Central memory CD4-positive, alpha-beta T cell (primary cell): ENCODE results near the gene GPR37.

Experiments used
- DNase-seq: peaks from one replicate; pipeline ENCODE4 v3.0.0; 2022
- total RNA-seq, 3 experiments: gene quantifications; one replicate each; lab custom pipeline; 2026; lab: John Stamatoyannopoulos, UW

The GPR37 gene
- total RNA-seq, result 0 to 0.05 (median 0) reads per million in 3 experiments

DNA sequence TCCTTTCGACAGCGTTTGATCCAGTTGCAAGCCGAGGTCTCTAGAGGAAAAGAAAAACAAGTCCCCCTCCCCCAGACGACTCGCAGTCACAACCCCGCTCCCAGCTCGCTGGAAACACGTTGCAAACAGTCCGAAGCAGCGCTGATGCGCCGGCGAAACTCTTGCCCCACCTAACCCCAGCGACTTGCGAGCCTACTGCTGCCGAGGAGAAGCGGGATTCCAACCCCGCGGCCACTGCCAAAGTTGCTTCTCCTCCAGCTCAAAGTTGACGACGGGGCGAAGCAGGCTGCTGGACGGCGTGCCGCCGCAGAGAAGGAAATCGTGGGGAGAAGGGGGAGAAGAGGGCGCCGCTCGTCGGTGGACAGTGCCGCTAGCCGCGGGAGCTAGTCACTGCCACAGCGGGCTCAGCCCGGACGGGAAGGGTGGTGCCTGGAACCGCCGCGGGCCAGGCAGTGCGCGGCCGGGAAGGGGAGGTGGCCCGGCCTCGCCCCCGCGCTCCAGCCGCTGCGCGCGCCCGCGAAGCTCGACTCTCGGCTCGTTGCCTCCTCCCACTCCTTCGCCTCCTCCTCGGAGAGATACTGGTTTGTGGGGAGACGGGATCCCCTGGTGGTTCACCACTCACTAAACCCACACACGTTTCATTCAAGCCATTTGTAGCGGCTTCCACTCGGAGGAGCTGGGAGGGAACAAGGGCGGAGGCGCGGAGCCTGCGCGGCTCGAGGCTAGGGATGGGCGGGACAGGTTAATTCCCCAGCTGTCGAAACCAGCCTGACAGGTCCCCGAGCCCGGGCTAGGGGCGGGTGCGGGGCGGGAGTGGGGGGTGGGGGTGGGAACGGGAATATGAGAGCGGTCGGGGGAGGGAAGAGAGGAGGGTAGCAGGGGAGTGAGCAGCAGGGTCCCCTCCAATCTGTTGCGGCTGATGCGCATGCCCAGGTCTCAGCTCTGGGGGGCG is at the start of gene GPR37:
Gene GPR37, minus strand, starts transcription at position 392 of the 952 bp plus-strand sequence. CDS start 816 bp downstream, outside the sequence.
- DNase-seq, result no peak

GRCh38 chr7:124813994-124814798 is 48.6 kb upstream of the GPR37 start:
- DNase-seq, result no peak

- DNase-seq, result no peak
These were observed 47.2 kb upstream of the GPR37 start for GRCh38 chr7:124812764-124813163.

- DNase-seq, result no peak
These were observed 45.7 kb upstream of the GPR37 start for GRCh38 chr7:124811341-124811740.

GRCh38 chr7:124810605-124811004 is 45.0 kb upstream of the GPR37 start:
- DNase-seq, result no peak

DNA sequence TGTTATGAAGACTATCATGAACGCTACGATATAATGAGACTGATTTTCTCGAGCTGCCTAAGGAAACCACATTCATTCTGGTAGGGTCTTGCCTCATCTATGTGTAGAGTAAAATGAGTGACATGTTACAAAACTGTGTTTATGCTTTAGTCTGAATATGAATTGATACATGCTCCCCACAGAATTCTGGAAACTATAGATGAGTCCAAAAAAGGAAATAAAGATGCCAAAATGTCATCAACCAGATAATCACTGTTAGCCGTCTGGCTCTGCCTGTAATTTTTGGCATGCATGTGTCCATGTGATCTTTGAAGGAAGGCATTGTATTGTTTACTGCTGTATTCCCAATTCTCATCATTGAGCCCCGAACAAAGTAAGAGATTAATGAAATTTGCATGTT is 42.6 kb upstream of the GPR37 start:
- no peak for DNase-seq

- DNase-seq, result no peak
These were observed 35.8 kb upstream of the GPR37 start for GRCh38 chr7:124801330-124801895.

- no peak for DNase-seq
These were observed 34.8 kb upstream of the GPR37 start for GRCh38 chr7:124800386-124800785.

DNA sequence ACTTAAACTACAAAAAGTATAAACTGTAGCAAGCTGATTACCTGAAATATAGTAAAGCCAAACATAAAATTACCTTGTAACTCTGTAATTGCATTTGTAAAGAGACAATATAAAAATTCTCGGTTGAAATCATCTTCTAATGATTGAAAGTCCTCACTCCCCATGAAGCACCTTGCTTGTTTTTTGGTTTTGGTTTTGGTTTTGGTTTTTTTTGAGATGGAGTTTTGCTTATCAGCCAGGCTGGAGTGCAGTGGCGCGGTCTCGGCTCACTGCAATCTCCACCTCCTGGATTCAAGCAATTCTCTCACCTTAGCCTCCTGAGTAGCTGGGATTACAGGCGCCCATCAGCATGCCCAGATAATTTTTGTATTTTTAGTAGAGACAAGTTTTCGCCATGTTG is 33.9 kb upstream of the GPR37 start:
- no peak for DNase-seq

GRCh38 chr7:124796771-124797170 is 31.2 kb upstream of the GPR37 start:
- no peak for DNase-seq

DNA sequence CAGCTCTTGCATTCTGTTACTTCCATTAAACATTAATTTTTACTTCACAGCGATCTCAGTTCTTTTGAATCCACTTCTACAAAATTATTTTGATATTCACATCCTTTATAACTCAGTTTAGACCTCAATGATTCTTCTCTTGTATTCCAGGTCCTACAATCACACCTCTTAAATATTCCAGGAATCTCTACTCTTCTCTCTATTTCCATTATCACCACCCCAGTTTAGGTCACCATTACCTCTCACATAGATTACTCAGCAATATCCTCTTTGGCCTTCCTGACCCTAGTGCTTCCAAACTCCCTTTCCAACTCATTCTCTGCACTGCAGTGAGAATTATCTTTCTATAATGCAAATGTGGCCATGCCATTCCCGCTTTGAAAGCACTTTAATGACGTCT is 27.1 kb upstream of the GPR37 start:
- no peak for DNase-seq

DNA sequence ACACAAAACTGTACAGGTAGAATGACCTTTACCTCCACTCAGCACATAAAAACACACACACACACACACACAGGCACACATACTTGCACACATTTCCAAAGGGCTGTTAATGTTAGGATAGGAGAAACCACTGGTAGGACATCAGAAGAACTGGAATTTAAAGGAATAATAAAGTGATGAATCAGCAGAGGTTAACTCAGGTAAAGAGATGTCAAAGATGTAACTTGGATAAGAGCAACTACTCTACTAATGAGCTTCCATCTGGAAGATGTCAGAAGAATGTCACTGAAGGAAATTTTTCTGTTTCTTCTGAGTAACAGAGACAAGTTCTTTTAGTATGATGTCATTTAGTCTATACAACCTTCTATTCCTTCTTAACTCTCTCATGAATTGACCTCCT is 26.4 kb upstream of the GPR37 start:
- no peak for DNase-seq

DNA sequence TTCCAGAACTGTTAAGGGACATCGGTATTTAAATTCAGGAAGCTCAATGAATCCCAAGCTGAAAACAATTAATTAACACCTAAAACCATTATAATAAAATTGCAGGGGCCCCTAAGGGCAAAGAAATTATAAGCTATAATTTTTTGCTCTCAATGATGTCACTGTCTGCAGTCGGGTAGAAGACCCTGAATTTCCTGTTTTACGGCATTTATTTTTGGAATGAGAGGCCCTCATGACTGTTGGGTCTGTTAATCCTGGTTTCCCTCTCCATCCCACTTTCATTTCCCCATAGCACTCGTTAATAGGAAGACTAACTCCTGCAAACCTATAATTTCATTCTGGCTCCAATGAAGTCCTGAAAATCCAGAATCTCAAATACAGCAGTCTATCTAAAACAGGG is 25.8 kb upstream of the GPR37 start:
- no peak for DNase-seq

- no peak for DNase-seq
These were observed 25.1 kb upstream of the GPR37 start for GRCh38 chr7:124790645-124791044.

GRCh38 chr7:124785994-124786393 is 20.4 kb upstream of the GPR37 start:
- no peak for DNase-seq

- DNase-seq, result no peak
These were observed 19.6 kb upstream of the GPR37 start for GRCh38 chr7:124784879-124785818.

DNA sequence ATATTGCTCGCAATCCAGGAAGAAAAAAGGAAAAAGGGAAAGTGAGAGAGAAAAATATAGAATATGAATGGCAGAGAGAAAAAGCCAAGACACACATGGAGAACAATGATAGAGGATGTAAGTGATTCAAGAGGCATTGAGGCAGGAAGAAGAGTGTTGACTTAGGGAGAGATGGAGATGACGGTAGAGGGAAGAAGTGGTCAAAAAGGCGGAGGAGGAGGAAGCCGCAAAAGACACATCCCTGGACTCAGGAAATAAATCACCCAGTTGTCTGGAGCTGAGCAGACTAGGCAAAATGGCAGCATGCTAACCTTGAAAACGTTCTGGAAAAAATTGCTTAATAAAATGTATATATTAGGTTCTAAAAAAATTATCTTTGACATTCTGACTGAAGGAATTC is 17.7 kb upstream of the GPR37 start:
- no peak for DNase-seq

- no peak for DNase-seq
These were observed 16.5 kb upstream of the GPR37 start for GRCh38 chr7:124781907-124782734.

- DNase-seq, result no peak
These were observed 15.8 kb upstream of the GPR37 start for GRCh38 chr7:124781418-124781817.

GRCh38 chr7:124780608-124781007 is 15.0 kb upstream of the GPR37 start:
- no peak for DNase-seq

- DNase-seq, result no peak
These were observed 14.5 kb upstream of the GPR37 start for GRCh38 chr7:124780056-124780455.
